Measurements from ENCODE around the gene CTNND2. TPM values are rescaled to one million over a fixed set of nuclear protein-coding genes. Genes with fewer than 3 reads are reported as not detected.

CTNND2 gene
- total and polyA plus RNA-seq, 9 of the 15 experiments (the other 6 are each of a cell fraction or from before 2014, with no cell fraction given): 0.03 to 0.35 TPM; not detected in 7

DNA sequence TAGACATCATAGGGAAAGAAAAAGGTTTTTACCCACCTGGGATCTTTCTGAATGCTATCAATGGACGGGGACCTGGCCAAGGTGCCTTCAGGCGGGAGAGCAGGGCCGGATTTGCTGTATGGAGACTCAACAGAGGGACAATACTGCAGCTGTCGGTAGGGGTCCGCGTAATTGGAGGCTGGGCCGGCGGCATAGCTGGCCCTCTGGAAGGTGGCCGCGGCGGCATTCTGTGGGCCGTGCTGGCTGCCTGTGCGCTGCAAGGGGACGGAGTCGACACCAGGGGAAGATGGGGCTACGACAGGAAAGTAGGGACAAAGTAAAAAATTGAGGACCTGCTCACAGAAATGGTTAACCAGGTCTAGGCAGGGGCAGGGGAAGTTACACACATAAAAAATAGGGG lies 557.9 kb downstream of the CTNND2 start:
- H3K4me1 ChIP-seq (replicated peaks in 1 of 2; ENCODE audit: control insufficient read depth in 2 of 2, insufficient read depth in 2 of 2, low read length in 2 of 2): no peaks in the 10 kb centered on the region
- ATAC-seq (no peak), FAIRE-seq (no peak), DNase-seq (ENCODE audit: extremely low read depth in 1 of 4, low spot score in 3 of 4) (no peak)
- in situ Hi-C loops (cut with MboI) (no loop called here), intact Hi-C loops (cut with micrococcal nuclease) (no loop called here)
- H3K79me2 ChIP-seq (ENCODE audit: control insufficient read depth, insufficient read depth, low read length): no peaks in the 10 kb centered on the region
- H4K20me1 ChIP-seq (replicated peaks; ENCODE audit: control insufficient read depth, insufficient read depth, low read length): peaks cover 3% of the 10 kb centered on the region; the same call in 1 of the 2 replicates
- H3K4me3 ChIP-seq: no peak overlapping the region
- no peaks in the 10 kb centered on the region for H3K9me3 ChIP-seq (replicated peaks; ENCODE audit: control insufficient read depth, insufficient read depth, low read depth, low read length)
- H3K36me3 ChIP-seq (ENCODE audit: control insufficient read depth, insufficient read depth, low read length): no peaks in the 10 kb centered on the region
- H3K9me1 ChIP-seq (ENCODE audit: control insufficient read depth, insufficient read depth, low read length): no peaks in the 10 kb centered on the region
- no TSS peak for BruUV-seq (replicated peaks)
- H3K27me3 ChIP-seq (ENCODE audit: control insufficient read depth in 2 of 2, insufficient read depth in 2 of 2, low read length in 2 of 2): peaks cover 0 to 5% of the 10 kb centered on the region in 2 experiments; a peak in 1 of 5 replicates
- H3K4me2 ChIP-seq (ENCODE audit: insufficient read depth, low read length): no peak overlapping the region
- CTCF ChIA-PET (ENCODE audit: low intra/inter-chr PET ratio): no interaction called here
- under 1% methylated on average over 16 of the region's 16 CpGs for WGBS (ENCODE audit: insufficient coverage, low coverage, missing lambda C conversion rate)
- POLR2A ChIA-PET: no interaction called here
- no peak overlapping the region for H2AFZ ChIP-seq (ENCODE audit: low read depth, low read length)
- no peak overlapping the region for H3K9ac ChIP-seq (ENCODE audit: insufficient read depth in 1 of 2, low read depth in 2 of 2, low read length in 2 of 2)
- H3K27ac ChIP-seq (ENCODE audit: extremely low read depth, low read depth, low read length): no peak overlapping the region
- TF ChIP-seq MCM2 (IDR thresholded peaks at IDR 0.05; ENCODE audit: low read depth) (no peak), CREM (IDR thresholded peaks at IDR 0.05; ENCODE audit: low read depth) (no peak), FOXA3 (CRISPR knock-in tag; conservative IDR thresholded peaks at IDR 0.05 in 1 of 2, IDR thresholded peaks at IDR 0.05 in 1 of 2) (no peak), SMARCC2 (IDR thresholded peaks at IDR 0.05; ENCODE audit: low read depth) (no peak), KLF10 (CRISPR knock-in tag; IDR thresholded peaks at IDR 0.05) (no peak), HDGF (IDR thresholded peaks at IDR 0.05) (no peak), CBX1 (IDR thresholded peaks at IDR 0.05; ENCODE audit: low read depth) (no peak), TCFL5 (CRISPR knock-in tag; conservative IDR thresholded peaks at IDR 0.05) (no peak)
- TF ChIP-seq, protein P1, sequence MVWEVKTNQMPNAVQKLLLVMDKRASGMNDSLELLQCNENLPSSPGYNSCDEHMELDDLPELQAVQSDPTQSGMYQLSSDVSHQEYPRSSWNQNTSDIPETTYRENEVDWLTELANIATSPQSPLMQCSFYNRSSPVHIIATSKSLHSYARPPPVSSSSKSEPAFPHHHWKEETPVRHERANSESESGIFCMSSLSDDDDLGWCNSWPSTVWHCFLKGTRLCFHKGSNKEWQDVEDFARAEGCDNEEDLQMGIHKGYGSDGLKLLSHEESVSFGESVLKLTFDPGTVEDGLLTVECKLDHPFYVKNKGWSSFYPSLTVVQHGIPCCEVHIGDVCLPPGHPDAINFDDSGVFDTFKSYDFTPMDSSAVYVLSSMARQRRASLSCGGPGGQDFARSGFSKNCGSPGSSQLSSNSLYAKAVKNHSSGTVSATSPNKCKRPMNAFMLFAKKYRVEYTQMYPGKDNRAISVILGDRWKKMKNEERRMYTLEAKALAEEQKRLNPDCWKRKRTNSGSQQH (CRISPR knock-in tag; IDR thresholded peaks at IDR 0.05): no peak
- TF ChIP-seq, protein P2, sequence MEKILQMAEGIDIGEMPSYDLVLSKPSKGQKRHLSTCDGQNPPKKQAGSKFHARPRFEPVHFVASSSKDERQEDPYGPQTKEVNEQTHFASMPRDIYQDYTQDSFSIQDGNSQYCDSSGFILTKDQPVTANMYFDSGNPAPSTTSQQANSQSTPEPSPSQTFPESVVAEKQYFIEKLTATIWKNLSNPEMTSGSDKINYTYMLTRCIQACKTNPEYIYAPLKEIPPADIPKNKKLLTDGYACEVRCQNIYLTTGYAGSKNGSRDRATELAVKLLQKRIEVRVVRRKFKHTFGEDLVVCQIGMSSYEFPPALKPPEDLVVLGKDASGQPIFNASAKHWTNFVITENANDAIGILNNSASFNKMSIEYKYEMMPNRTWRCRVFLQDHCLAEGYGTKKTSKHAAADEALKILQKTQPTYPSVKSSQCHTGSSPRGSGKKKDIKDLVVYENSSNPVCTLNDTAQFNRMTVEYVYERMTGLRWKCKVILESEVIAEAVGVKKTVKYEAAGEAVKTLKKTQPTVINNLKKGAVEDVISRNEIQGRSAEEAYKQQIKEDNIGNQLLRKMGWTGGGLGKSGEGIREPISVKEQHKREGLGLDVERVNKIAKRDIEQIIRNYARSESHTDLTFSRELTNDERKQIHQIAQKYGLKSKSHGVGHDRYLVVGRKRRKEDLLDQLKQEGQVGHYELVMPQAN (IDR thresholded peaks at IDR 0.05; ENCODE audit: borderline replicate concordance): no peak
- TF ChIP-seq, protein P3, sequence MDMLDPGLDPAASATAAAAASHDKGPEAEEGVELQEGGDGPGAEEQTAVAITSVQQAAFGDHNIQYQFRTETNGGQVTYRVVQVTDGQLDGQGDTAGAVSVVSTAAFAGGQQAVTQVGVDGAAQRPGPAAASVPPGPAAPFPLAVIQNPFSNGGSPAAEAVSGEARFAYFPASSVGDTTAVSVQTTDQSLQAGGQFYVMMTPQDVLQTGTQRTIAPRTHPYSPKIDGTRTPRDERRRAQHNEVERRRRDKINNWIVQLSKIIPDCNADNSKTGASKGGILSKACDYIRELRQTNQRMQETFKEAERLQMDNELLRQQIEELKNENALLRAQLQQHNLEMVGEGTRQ (CRISPR knock-in tag; IDR thresholded peaks at IDR 0.05): no peak
- TF ChIP-seq, protein P4, sequence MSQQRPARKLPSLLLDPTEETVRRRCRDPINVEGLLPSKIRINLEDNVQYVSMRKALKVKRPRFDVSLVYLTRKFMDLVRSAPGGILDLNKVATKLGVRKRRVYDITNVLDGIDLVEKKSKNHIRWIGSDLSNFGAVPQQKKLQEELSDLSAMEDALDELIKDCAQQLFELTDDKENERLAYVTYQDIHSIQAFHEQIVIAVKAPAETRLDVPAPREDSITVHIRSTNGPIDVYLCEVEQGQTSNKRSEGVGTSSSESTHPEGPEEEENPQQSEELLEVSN (IDR thresholded peaks at IDR 0.05; ENCODE audit: borderline replicate concordance in 1 of 2, extremely low read depth in 1 of 2, insufficient read depth in 1 of 2, insufficient read length in 1 of 2, low read depth in 1 of 2, low read length in 1 of 2, poor library complexity in 1 of 2, severe bottlenecking in 1 of 2): no peak
- TF ChIP-seq, protein P5, sequence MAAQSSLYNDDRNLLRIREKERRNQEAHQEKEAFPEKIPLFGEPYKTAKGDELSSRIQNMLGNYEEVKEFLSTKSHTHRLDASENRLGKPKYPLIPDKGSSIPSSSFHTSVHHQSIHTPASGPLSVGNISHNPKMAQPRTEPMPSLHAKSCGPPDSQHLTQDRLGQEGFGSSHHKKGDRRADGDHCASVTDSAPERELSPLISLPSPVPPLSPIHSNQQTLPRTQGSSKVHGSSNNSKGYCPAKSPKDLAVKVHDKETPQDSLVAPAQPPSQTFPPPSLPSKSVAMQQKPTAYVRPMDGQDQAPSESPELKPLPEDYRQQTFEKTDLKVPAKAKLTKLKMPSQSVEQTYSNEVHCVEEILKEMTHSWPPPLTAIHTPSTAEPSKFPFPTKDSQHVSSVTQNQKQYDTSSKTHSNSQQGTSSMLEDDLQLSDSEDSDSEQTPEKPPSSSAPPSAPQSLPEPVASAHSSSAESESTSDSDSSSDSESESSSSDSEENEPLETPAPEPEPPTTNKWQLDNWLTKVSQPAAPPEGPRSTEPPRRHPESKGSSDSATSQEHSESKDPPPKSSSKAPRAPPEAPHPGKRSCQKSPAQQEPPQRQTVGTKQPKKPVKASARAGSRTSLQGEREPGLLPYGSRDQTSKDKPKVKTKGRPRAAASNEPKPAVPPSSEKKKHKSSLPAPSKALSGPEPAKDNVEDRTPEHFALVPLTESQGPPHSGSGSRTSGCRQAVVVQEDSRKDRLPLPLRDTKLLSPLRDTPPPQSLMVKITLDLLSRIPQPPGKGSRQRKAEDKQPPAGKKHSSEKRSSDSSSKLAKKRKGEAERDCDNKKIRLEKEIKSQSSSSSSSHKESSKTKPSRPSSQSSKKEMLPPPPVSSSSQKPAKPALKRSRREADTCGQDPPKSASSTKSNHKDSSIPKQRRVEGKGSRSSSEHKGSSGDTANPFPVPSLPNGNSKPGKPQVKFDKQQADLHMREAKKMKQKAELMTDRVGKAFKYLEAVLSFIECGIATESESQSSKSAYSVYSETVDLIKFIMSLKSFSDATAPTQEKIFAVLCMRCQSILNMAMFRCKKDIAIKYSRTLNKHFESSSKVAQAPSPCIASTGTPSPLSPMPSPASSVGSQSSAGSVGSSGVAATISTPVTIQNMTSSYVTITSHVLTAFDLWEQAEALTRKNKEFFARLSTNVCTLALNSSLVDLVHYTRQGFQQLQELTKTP (IDR thresholded peaks at IDR 0.05; ENCODE audit: low read depth in 1 of 2, partially characterized antibody in 2 of 2): no peak

All from K562 (cell line).